GM23338 (cell line): ENCODE data around the gene FZD4. TPM values are rescaled to one million over a fixed set of nuclear protein-coding genes. Genes with fewer than 3 reads are reported as not detected.

Source experiments
- ATAC-seq: fragments of 200-7000 bp; cut with Tn5 transposase; 3 replicates; pipeline ENCODE4 v1.9.1; 2020
- DNase-seq: peaks from one replicate; pipeline ENCODE4 v3.0.0-alpha.2; 2015; ENCODE audit warnings: low spot score
- H2AFZ ChIP-seq: fragments of 200-600 bp; sonication (generic); 2 replicates; pipeline ENCODE4 v1.8.0; 2016; ENCODE audit warnings: antibody characterized with exemption, mild to moderate bottlenecking, moderate library complexity
- H3F3A ChIP-seq: fragments of 200-600 bp; sonication (generic); replicated peaks from 2 replicates; pipeline ENCODE4 v1.8.0; 2017; ENCODE audit warnings: antibody characterized with exemption, mixed run types, low read depth
- H3K27ac ChIP-seq: fragments of 200-600 bp; sonication (generic); 2 replicates; pipeline ENCODE4 v1.6.1; 2016; ENCODE audit warnings: low read depth
- H3K27me3 ChIP-seq: fragments of 200-600 bp; sonication (generic); 2 replicates; pipeline ENCODE4 v1.8.0; 2016; ENCODE audit warnings: mild to moderate bottlenecking, mixed run types, moderate library complexity; ENCODE audit not compliant: insufficient read depth
- H3K36me3 ChIP-seq: fragments of 200-600 bp; sonication (generic); 2 replicates; pipeline ENCODE4 v1.8.0; 2016; ENCODE audit warnings: mild to moderate bottlenecking; ENCODE audit not compliant: insufficient read depth
- H3K4me1 ChIP-seq: fragments of 200-600 bp; sonication (generic); 2 replicates; pipeline ENCODE4 v1.8.0; 2016; ENCODE audit warnings: mild to moderate bottlenecking, moderate library complexity; ENCODE audit not compliant: insufficient read depth
- H3K4me2 ChIP-seq: fragments of 200-600 bp; sonication (generic); 2 replicates; pipeline ENCODE4 v1.7.1; 2017; ENCODE audit warnings: mixed run types
- H3K4me3 ChIP-seq: fragments of 200-600 bp; sonication (generic); 2 replicates; pipeline ENCODE4 v1.6.1; 2016; ENCODE audit warnings: mixed run types
- H3K79me2 ChIP-seq: fragments of 200-600 bp; sonication (generic); replicated peaks from 2 replicates; pipeline ENCODE4 v1.8.0; 2017; ENCODE audit warnings: mild to moderate bottlenecking; ENCODE audit not compliant: insufficient read depth
- H3K9me2 ChIP-seq: fragments of 200-600 bp; sonication (generic); 2 replicates; pipeline ENCODE4 v1.8.0; 2017; ENCODE audit not compliant: insufficient read depth
- H4K20me1 ChIP-seq: fragments of 200-600 bp; sonication (generic); replicated peaks from 2 replicates; pipeline ENCODE4 v1.8.0; 2017; ENCODE audit warnings: mild to moderate bottlenecking; ENCODE audit not compliant: insufficient read depth
- H3K27ac Mint-ChIP-seq: 2 replicates; pipeline ENCODE4 v1.8.0; 2020; ENCODE audit warnings: inconsistent platforms, mild to moderate bottlenecking, moderate library complexity, mixed read lengths
- H3K27me3 Mint-ChIP-seq: 3 replicates; pipeline ENCODE4 v1.8.0; 2022; ENCODE audit warnings: low read depth, mild to moderate bottlenecking, moderate library complexity, mixed read lengths, inconsistent platforms; ENCODE audit not compliant: insufficient read depth, poor library complexity
- H3K36me3 Mint-ChIP-seq: 3 replicates; pipeline ENCODE4 v1.8.0; 2021; ENCODE audit warnings: low read depth, mild to moderate bottlenecking, inconsistent platforms, moderate library complexity, mixed read lengths
- H3K4me1 Mint-ChIP-seq: 3 replicates; pipeline ENCODE4 v1.8.0; 2020; ENCODE audit warnings: mild to moderate bottlenecking, inconsistent platforms, mixed read lengths
- H3K4me3 Mint-ChIP-seq: 3 replicates; pipeline ENCODE4 v1.8.0; 2021; ENCODE audit warnings: moderate library complexity, mild to moderate bottlenecking, inconsistent platforms, mixed read lengths
- H3K9me3 Mint-ChIP-seq: 3 replicates; pipeline ENCODE4 v1.8.0; 2020; ENCODE audit warnings: moderate library complexity, mild to moderate bottlenecking, inconsistent platforms, mixed read lengths
- CTCF ChIP-seq, 2 experiments: fragments of 200-600 bp in 1 of 2; sonication (generic) in 1 of 2; conservative IDR thresholded peaks; 2 replicates each; pipeline versions ENCODE4 v1.5.1 to v1.6.1; 2016 to 2017; ENCODE audit warnings: antibody characterized with exemption in 2 of 2, low read depth in 2 of 2, mild to moderate bottlenecking in 2 of 2, moderate library complexity in 1 of 2
- ETS1 ChIP-seq: IDR thresholded peaks from 2 replicates; pipeline ENCODE4 v1.6.1; 2016; ENCODE audit warnings: antibody characterized with exemption
- EZH2 ChIP-seq: fragments of 200-600 bp; sonication (generic); IDR thresholded peaks from one replicate; pipeline ENCODE4 v1.8.0; 2017; ENCODE audit warnings: antibody characterized with exemption, mild to moderate bottlenecking, low read depth; ENCODE audit not compliant: unreplicated experiment
- EZH2phosphoT487 ChIP-seq: fragments of 200-600 bp; sonication (generic); IDR thresholded peaks from one replicate; pipeline ENCODE4 v1.8.1; 2018; ENCODE audit warnings: antibody characterized with exemption; ENCODE audit not compliant: unreplicated experiment
- JUNB ChIP-seq: IDR thresholded peaks from one replicate; pipeline ENCODE4 v1.6.1; 2016; ENCODE audit warnings: antibody characterized with exemption; ENCODE audit not compliant: unreplicated experiment
- NANOG ChIP-seq: IDR thresholded peaks from 2 replicates; pipeline ENCODE4 v1.6.1; 2016; ENCODE audit warnings: antibody characterized with exemption, borderline replicate concordance
- POLR2AphosphoS5 ChIP-seq: IDR thresholded peaks from 2 replicates; pipeline ENCODE4 v1.6.1; 2016; ENCODE audit warnings: antibody characterized with exemption, low read depth
- REST ChIP-seq: IDR thresholded peaks from one replicate; pipeline ENCODE4 v1.6.1; 2018; ENCODE audit warnings: antibody characterized with exemption; ENCODE audit not compliant: unreplicated experiment
- polyA plus RNA-seq: library from polyadenylated mRNA; unstranded; fragments of >200 nt; fragmentation: Nextera tagmentation; extraction: Ambion mirVana; gene quantifications from 2 replicates; pipeline ENCODE4 v1.2.1, GENCODE V29; 2016
- total RNA-seq: library from RNA; depleted of rRNA; stranded (reverse); fragments of >200 nt; shearing (Covaris generic); gene quantifications from 2 replicates; pipeline ENCODE4 v1.2.3, GENCODE V29; 2014

Gene FZD4
- total and polyA plus RNA-seq, 2 experiments from 2014 or later: 1.4 to 8.9 TPM

DNA sequence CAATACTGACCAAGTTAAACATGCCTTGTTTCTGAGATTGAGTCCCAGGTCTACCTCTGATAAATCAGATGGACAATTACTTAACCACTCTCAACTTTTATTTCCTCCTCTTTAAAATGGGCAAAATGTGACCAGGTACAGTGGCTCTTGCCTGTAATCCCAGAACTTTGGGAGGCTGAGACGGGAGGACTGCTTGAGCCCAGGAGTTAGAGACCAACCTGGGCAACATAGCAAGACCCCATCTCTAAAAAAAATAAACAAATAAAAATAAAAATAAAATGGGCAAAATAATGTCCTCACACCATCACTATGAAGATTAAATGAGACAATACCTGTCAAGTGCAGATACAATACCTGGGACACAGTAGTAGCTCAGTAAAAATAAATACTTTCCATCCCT lies 33.0 kb downstream of the FZD4 start (continued):
- no peak for TF ChIP-seq REST
- no peak for TF ChIP-seq EZH2phosphoT487
- TF ChIP-seq NANOG: no peak
- TF ChIP-seq EZH2: no peak
- no peak for TF ChIP-seq ETS1

DNA sequence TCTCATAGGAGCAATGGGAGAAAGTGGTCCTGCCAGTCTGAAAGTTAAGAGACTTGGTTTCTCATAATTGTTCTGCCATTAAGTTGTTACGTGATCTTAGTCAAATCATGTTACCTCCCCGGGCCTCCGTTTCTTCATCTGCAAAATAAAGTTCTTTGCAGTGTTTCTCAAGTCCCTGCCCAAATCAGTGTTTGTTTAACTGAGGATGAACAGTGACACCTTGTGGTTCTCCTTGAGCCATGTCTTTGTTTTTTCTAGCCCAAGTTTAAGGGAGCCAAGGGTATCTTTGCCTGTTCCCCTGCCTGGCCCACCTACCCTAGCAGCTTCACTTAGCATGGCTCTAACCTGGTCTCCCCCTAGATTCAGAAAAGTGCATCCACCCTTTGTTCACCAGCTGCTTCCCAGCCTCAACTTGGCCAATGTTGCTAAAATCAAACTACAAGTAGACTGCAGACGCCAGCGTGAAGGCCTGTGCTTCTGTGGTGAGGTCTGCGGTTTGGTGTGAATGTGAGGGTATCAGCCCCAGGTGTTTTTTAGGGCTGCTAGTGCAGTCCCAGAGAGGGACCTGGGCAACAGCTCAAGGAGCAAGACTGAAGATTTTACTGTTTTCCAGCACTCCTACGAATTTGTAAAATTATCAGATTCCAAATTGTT lies 35.5 kb downstream of the FZD4 start:
- DNase-seq (peak; percentile 92), ATAC-seq (peak; percentile 75)
- H3K27ac ChIP-seq: no peak overlapping the region
- no peaks in the 10 kb centered on the region for H3K9me3 Mint-ChIP-seq
- H3K36me3 Mint-ChIP-seq: no peaks in the 10 kb centered on the region
- no peaks in the 10 kb centered on the region for H3K79me2 ChIP-seq
- no peaks in the 10 kb centered on the region for H3F3A ChIP-seq
- H3K4me3 Mint-ChIP-seq: no peak overlapping the region
- H3K36me3 ChIP-seq: no peaks in the 10 kb centered on the region
- no peaks in the 10 kb centered on the region for H4K20me1 ChIP-seq
- peaks cover 12% of the 10 kb centered on the region for H3K4me1 ChIP-seq
- peaks cover 3% of the 10 kb centered on the region for H3K27me3 Mint-ChIP-seq
- no peaks in the 10 kb centered on the region for H3K27me3 ChIP-seq
- no peak for TF ChIP-seq JUNB
- TF ChIP-seq POLR2AphosphoS5: no peak
- peak; percentile 77 to 92 for TF ChIP-seq CTCF (conservative IDR thresholded peaks at IDR 0.05; ENCODE audit: low read depth in 2 of 2)
- H3K4me2 ChIP-seq: no peak overlapping the region
- H3K9me2 ChIP-seq: no peaks in the 10 kb centered on the region
- no peak overlapping the region for H3K4me3 ChIP-seq
- peaks cover 17% of the 10 kb centered on the region for H3K4me1 Mint-ChIP-seq
- peak overlapping the region; percentile 16; the same call in 1 of the 2 replicates for H2AFZ ChIP-seq
- no peak overlapping the region for H3K27ac Mint-ChIP-seq
